ACHN (cell line): Measurements from ENCODE around the gene VCX.
"Not testable (repeated sequence)": the region's sequence is repeated elsewhere in the genome, so short reads cannot be mapped to it uniquely, and the experiment has no call there.

Source experiments
- DNase-seq: peaks from one replicate; pipeline ENCODE4 v3.0.0-alpha.2; 2015
- in situ Hi-C: cut with HindIII; loops from 2 replicates; pipeline ENCODE4 v1.10.0; 2017; ENCODE audit warnings: low sequenced_read_pairs, low pct_ligation_motif_present, low pct_unique_long_range_greater_than_20kb

VCX gene

DNA sequence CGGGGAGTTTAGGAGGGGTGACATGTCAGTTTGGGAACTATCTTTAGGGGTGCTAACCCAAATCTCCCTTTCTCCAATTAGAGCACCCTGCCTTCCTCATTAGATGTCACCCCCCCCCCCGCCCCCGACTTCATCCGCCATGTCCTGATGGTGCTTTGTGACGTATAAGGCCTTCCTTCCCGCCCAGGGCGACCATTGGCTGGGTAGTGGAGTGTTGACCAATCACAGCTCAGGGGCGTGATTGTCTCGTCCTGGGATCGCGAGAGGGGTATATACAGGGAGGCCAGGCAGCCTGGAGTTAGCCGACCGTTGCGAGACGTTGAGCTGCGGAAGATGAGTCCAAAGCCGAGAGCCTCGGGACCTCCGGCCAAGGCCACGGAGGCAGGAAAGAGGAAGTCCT is at the start of gene VCX:
VCX (plus strand) TSS at position 301 of the 400 bp plus-strand sequence; CDS start at position 334, 33 bp downstream.
- in situ Hi-C loops, DNase-seq: not testable (repeated sequence)

DNA sequence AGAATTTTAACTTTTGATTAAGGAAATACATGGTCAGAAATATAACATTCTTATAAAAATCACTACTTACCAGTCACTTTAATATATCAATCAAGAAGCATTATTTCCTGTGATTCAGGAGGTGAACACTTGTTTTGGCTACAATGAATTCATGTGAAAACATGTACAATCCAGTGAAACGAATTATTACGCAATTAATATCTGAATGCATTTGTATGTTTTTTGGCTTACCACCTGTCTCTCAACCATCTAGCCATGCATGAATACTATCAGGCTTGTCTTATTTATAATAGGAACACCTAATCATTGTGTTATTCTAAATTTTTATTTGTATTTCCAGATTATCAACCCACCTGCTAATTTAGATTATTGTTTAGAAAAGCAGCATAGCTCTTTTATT is 44.6 kb upstream of the VCX start:
- in situ Hi-C loops: no loop called here
- DNase-seq: no peak

DNA sequence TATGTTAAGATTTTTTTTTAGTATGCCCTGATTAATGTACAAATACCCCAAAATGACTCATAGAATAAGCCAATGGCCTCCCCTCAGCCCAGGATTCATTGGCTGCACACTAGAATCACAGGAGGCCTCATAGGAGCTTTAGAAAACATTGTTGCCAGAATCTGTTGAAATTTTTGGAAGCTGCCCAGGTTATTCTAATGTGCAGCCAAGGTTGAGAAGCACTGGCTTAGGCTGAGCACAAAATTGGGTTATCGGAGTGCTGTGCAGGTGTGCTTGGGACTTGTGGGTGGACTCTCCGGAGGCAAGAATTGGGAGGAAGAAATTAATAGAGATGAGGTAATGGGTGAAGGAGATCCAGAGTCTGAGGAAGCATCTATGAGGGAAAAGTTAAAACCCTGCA is 41.3 kb upstream of the VCX start:
- in situ Hi-C loops: no loop called here
- DNase-seq: no peak

DNA sequence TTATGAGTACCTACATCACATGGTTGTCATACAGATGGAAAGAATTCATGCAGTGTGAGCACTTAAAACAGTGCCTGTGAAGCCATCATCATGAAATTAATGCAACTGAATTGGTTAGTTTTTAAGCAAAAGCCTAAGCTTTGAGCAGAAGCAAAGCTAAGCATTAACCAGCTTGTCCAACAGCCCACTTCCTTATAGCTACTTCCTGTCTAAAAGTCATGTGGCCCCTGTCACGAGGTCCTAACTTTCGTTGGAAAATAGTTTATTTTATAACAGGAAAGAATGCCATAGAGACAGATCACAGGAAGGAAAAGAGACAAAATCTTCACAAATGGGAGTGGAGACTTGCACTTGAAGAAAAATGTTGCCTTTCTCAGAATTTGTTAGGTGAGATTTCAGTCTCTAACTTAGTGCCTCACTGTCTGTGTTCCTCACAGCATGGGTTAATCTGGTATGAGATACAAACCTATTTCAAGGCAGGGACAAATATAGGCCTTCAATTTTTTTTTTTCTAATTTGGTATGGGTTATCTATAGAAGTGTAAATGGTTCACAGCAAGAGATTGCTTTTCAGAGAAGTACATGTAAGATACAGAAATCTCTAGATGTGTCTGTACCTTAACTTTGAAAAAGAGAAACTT is 27.7 kb upstream of the VCX start:
- in situ Hi-C loops: no loop called here
- no peak for DNase-seq

DNA sequence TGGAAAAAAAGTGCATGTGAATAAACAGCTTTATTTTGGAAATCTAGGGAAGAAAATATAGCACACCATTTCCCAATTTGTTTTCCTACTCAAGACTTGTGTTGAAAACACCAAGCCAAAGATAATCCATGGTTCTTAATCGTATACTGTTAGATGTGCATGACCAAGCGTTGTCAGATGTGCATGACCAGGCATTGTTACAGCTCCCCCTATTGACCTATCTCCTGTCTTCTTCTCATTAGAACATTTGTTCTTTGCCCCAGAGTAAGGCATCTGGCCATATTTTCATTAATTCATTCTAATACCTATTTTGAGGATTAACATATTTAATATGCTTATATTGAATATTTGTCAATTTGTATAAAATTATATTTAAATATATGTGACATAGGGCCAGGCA is 14.4 kb upstream of the VCX start:
- in situ Hi-C loops: no loop called here
- DNase-seq: no peak

DNA sequence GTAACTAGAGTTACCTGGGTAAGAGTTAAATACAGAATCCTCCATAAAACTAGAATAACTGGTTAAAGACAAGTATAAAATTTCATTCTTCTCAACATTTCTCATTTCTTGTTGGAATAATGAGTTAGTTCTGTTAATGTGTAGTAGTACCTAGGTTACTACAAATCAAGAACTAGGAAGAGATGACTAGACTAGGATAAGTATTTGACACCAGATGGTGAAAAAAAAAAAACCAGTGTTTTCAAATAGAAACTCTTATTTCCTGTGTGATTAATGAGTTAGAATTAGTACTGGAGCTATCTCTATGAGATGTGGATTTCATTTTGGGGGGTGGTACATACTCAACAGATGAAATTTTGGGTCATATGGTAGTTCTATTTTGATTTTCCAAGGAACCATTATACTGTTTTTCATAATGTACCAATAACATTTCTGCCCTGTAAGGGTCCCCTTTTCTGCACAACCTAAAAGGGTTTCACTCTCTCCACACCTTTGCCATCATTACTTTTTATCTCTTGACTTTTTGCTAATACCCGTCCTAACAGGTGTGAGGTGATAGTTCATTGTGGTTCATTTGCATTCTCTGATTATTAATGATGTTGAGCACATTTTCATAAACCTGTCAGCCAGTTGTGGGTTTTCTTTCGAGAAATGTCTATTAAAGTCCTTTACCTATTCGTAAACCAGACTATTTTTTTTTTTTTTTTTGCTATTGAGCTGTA is 1.7 kb upstream of the VCX start:
- in situ Hi-C loops: no loop called here
- no peak for DNase-seq

DNA sequence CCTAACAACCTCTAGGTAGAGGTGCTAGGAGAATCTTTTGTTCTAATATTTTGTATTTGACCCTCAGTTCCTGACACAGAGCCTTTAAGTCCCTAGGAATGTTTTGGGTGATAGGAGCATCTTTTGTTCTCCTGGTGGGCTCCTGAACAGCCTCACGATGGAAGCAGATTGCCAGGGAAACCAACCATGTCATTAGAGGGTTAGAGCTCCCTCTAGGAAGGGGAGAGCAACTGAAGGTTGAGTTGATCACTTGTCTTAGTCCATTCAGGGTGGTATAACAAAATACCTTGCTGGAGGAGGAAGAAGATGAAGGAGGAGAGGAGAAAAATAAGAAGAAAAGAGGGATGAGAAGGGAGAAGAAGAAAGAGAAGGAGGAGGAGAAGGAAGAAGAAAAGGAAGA is 9.2 kb downstream of the VCX start:
- no peak for DNase-seq
- in situ Hi-C loops: no loop called here

DNA sequence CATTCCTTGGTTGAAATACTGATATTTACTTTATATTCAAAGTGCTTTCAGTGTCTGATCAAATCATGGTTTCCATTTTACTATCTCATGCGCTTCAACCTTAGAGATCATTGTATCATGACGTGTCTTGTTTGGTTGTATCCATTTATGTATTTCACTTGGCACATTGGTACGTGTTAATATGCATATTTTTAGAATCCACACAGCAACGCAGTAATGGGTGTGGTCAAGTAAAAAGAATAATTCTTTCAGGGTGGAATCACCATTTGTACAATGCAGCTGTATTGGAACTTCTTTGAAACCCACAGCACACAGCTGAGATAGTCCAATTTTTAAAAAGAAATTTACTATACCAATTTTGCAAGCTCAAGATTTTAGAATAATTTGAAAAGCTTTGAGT is 29.1 kb downstream of the VCX start:
- in situ Hi-C loops: no loop called here
- no peak for DNase-seq

DNA sequence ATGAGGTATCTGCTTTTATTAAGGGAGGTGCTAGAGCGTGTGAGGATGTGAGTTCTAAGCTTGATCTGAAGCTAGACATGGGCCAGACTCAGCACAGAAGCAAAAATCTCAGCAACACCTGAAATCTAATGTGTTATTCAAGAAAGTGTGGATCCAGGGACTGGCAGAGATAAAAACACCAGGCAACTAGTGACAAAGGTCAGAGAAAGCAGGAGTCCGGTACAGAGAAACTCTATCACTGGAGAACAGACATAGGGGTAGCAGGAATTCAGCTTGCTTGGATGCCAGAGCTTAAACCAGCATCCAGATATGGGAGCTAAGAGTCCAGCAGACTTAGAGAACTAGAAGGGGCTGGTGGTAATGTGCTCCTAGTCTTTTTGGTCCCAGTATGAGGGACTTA is 34.0 kb downstream of the VCX start:
- no peak for DNase-seq
- in situ Hi-C loops: no loop called here

DNA sequence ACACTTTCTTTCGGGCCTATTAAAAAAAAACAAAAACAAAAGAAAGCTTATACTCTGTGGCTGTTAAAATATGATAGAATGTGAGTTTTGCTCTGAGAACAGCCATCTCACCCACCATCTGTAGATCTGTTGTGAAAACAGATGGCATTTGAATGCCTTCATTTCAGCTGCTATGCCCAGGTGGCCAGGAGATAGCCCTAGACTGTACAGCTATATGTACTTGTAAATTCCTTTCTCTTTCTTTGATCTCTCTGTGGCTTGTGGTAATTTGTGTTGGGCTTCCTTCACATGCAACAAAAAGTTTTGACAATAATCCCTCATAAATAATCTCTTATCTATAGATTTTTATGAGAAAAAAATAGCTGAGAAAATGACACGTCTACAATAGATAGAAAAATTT is 46.2 kb downstream of the VCX start:
- no peak for DNase-seq
- in situ Hi-C loops: no loop called here

DNA sequence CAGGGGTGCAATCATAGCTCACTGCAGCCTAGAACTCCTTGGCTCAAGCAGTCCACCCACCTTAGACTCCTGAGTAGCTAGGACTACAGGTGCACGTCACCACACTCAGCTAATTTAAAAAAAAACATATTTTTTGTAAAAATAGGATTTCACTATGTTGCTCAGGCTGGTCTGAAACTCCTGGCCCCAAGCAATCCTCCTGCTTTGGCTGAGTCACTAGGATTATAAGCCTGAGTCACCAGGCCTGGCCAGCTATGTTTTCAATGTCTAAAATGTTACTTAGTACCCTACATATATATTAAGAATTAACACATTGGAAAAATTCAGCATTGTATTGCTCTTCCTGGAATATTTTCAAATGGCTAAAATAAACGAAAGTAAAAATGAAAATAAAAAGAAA is 46.7 kb downstream of the VCX start:
- in situ Hi-C loops: no loop called here
- DNase-seq: peak; percentile 14

DNA sequence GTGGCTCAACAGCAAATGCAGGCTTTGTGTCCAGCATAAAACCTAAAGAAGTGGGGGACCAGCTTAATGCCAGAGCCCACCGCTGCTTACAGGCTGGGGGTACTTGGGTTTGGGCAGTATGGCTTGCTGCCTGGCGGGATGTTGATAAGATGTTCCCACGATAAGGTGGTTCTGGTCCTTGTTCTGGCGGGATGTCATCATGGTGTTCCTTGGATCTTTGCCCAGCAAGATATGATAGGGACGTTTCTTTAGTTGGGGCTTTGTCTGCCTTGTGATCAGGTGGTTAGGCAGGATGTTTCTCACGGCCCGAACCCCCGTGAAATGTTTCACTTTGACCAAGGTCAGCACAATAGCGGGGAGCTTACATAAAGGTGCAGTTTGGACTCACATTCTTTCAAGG is 49.0 kb downstream of the VCX start:
- DNase-seq: no peak
- in situ Hi-C loops: no loop called here
